KMS-11 (cell line): ENCODE results near the gene CACNB4.

ENCODE experiments used
- H2AFZ ChIP-seq: fragments of 200-600 bp; sonication (generic); 2 replicates; pipeline ENCODE4 v1.6.1; 2016; ENCODE audit warnings: antibody characterized with exemption, mixed run types, low read depth
- H3K27ac ChIP-seq: fragments of 200-600 bp; sonication (generic); 2 replicates; pipeline ENCODE4 v1.6.1; 2016; ENCODE audit warnings: mild to moderate bottlenecking, mixed run types
- H3K27me3 ChIP-seq: fragments of 200-600 bp; sonication (generic); 2 replicates; pipeline ENCODE4 v1.6.1; 2017; ENCODE audit warnings: mild to moderate bottlenecking, low read depth, mixed run types, moderate library complexity; ENCODE audit not compliant: insufficient read depth
- H3K36me3 ChIP-seq: fragments of 200-600 bp; sonication (generic); 2 replicates; pipeline ENCODE4 v1.6.1; 2017; ENCODE audit warnings: mild to moderate bottlenecking, mixed run types; ENCODE audit not compliant: insufficient read depth
- H3K4me1 ChIP-seq: fragments of 200-600 bp; sonication (generic); 2 replicates; pipeline ENCODE4 v1.6.1; 2016; ENCODE audit warnings: mild to moderate bottlenecking, low read depth, mixed run types; ENCODE audit not compliant: poor library complexity, severe bottlenecking
- H3K4me2 ChIP-seq: fragments of 200-600 bp; sonication (generic); 2 replicates; pipeline ENCODE4 v1.7.0; 2016; ENCODE audit warnings: mild to moderate bottlenecking, mixed run types
- H3K4me3 ChIP-seq: fragments of 200-600 bp; sonication (generic); IDR thresholded peaks from 2 replicates; pipeline ENCODE4 v1.6.1; 2017; ENCODE audit warnings: low read depth, low read length, mixed read lengths; ENCODE audit not compliant: insufficient read depth
- H3K79me2 ChIP-seq: fragments of 200-600 bp; sonication (generic); 2 replicates; pipeline ENCODE4 v1.6.1; 2016; ENCODE audit warnings: low read depth, mixed run types; ENCODE audit not compliant: insufficient read depth
- H3K9ac ChIP-seq: fragments of 200-600 bp; sonication (generic); 2 replicates; pipeline ENCODE4 v1.6.1; 2016; ENCODE audit warnings: mild to moderate bottlenecking, mixed run types
- H4K20me1 ChIP-seq: fragments of 200-600 bp; sonication (generic); 2 replicates; pipeline ENCODE4 v1.6.1; 2016; ENCODE audit warnings: mild to moderate bottlenecking, mixed run types; ENCODE audit not compliant: insufficient read depth
- TF ChIP-seq, protein P1 (sequence below): fragments of 200-600 bp; sonication (generic); conservative IDR thresholded peaks from 2 replicates; pipeline ENCODE4 v1.6.1; 2017; ENCODE audit warnings: low read depth, mild to moderate bottlenecking, antibody characterized with exemption, low read length, moderate library complexity, mixed read lengths

CACNB4 gene

DNA sequence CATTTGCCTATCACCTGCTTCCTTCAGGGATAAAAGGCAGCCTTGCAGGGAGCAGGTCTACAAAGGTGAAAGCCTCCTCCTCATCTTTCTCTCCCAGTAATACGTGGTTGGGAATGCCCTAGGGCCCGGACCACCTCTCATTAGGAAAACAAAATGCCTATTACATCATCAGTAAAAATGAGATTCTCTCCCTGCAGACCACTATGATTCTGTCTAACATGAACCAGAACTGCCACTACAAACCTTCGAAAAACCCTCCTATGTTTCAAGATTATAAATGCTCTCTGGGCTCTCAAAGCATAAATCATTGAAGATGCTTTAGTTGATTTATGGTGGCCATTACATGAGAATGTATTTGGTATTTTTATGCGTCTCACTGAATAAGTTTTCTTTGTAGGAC is 162.2 kb downstream of the CACNB4 start:
- Histone ChIP-seq H3K27me3 (no peaks in the 10 kb centered on the region), H3K9ac (no peak overlapping the region), H3K4me2 (no peak overlapping the region), H3K79me2 (no peaks in the 10 kb centered on the region), H3K27ac (no peak overlapping the region), H3K4me3 (no peak overlapping the region), H3K4me1 (no peaks in the 10 kb centered on the region), H3K36me3 (no peaks in the 10 kb centered on the region), H4K20me1 (no peaks in the 10 kb centered on the region), H2AFZ (no peak overlapping the region)
- TF ChIP-seq, protein P1, sequence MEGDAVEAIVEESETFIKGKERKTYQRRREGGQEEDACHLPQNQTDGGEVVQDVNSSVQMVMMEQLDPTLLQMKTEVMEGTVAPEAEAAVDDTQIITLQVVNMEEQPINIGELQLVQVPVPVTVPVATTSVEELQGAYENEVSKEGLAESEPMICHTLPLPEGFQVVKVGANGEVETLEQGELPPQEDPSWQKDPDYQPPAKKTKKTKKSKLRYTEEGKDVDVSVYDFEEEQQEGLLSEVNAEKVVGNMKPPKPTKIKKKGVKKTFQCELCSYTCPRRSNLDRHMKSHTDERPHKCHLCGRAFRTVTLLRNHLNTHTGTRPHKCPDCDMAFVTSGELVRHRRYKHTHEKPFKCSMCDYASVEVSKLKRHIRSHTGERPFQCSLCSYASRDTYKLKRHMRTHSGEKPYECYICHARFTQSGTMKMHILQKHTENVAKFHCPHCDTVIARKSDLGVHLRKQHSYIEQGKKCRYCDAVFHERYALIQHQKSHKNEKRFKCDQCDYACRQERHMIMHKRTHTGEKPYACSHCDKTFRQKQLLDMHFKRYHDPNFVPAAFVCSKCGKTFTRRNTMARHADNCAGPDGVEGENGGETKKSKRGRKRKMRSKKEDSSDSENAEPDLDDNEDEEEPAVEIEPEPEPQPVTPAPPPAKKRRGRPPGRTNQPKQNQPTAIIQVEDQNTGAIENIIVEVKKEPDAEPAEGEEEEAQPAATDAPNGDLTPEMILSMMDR = no peak

DNA sequence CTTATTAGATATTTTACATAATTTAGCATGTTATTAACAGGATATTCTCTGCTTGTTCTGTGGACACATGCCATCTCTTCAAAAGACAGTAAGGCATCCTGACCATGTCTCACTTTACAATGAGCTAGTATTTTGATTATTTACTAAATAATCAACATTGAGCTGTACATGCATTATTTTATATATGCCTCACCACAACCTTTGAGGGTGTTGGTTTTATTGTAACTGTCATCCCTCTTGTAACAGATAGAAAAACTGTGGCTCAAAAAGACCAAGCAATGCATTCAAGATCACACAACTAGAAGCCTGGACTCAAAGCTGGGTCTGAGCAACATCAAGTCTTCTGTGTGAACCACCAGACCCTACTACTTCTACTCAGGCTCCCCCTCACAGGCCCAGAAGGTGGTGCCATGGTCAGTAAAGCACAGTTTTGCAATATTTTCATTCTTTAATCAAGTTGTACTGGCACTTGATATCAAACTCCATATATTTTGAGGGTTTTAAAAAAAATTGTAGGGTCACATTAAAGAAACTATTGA is 165.5 kb downstream of the CACNB4 start:
- no peak overlapping the region for H3K4me3 ChIP-seq
- H3K9ac ChIP-seq = no peak overlapping the region
- H3K4me2 ChIP-seq = no peak overlapping the region
- H3K27me3 ChIP-seq = no peaks in the 10 kb centered on the region
- H2AFZ ChIP-seq = no peak overlapping the region
- H3K27ac ChIP-seq = no peak overlapping the region
- H3K4me1 ChIP-seq = no peaks in the 10 kb centered on the region
- no peaks in the 10 kb centered on the region for H3K36me3 ChIP-seq
- H3K79me2 ChIP-seq = no peaks in the 10 kb centered on the region
- H4K20me1 ChIP-seq = no peaks in the 10 kb centered on the region
- TF ChIP-seq, protein P1 = no peak

DNA sequence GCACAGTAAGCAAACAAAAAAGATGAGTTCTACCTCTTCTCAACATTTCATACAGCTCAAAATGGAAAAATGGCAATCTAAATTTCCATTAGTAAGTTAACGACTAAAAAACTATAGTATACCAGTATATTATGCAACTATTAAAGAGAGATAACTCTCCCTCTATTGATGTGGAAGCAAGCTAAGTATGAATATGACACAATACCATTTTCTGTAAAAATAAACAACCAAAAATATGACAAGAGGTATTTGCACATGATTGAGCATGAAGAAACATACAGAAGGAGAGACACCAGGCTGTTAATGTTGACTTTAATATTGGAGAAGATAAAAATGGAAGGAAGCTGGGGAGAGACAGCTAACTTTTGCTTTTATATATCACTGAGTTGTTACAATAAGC is 167.1 kb downstream of the CACNB4 start:
- no peak overlapping the region for H3K4me3 ChIP-seq
- H3K4me2 ChIP-seq = no peak overlapping the region
- no peak overlapping the region for H3K27ac ChIP-seq
- no peaks in the 10 kb centered on the region for H3K79me2 ChIP-seq
- H4K20me1 ChIP-seq = no peaks in the 10 kb centered on the region
- no peaks in the 10 kb centered on the region for H3K27me3 ChIP-seq
- H2AFZ ChIP-seq = no peak overlapping the region
- no peaks in the 10 kb centered on the region for H3K4me1 ChIP-seq
- TF ChIP-seq, protein P1 = no peak
- no peaks in the 10 kb centered on the region for H3K36me3 ChIP-seq
- H3K9ac ChIP-seq = no peak overlapping the region

DNA sequence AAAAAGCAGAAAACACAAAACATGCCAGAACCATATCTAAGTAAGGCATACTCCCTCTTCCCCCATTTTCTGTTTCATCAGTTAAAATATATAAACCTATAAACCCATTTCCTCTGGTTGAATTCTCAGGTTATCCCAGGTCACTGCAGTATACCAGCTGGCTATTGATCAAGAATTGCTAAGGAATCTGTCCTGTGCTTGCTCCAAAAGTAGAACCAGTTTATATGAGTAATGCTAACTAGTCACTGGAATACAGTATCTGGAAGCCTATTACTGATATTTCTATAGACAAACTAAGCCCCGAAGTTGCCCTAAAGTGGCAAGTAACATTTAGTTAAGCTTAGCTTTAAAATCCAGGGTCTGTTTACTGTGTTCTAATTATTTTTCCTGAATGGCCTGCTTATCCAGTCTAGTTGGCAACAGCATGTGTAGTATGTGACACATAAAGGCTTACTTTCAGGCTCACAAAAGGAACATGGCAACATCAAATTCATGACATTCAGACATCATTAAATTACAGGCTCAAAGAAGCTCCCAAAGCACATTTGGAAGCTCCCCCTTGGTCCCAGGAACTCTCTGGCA is 167.7 kb downstream of the CACNB4 start:
- Histone ChIP-seq H3K36me3 (no peaks in the 10 kb centered on the region), H3K4me3 (no peak overlapping the region), H3K4me1 (no peaks in the 10 kb centered on the region), H3K4me2 (no peak overlapping the region), H3K9ac (no peak overlapping the region), H3K27me3 (no peaks in the 10 kb centered on the region), H4K20me1 (no peaks in the 10 kb centered on the region), H3K79me2 (no peaks in the 10 kb centered on the region), H2AFZ (no peak overlapping the region), H3K27ac (no peak overlapping the region)
- TF ChIP-seq, protein P1 = no peak
